Stimulated activated CD8-positive, alpha-beta memory T cell treated with anti-CD3 and anti-CD28 coated beads, Interleukin-15, amount 100 ng/mL, for 1 hour (primary cell): Measurements from ENCODE around the gene FYN.
"Not testable (repeated sequence)": the region's sequence is repeated elsewhere in the genome, so short reads cannot be mapped to it uniquely, and the experiment has no call there.

Experiments
- DNase-seq: peaks from one replicate; pipeline ENCODE4 v3.0.0-alpha.2; 2020; ENCODE audit warnings: low read depth

The FYN gene

GRCh38 chr6:111873178-111874024 is at the start of gene FYN:
Gene FYN, minus strand, starts transcription at chr6:111873452. Its CDS starts 153,401 bp downstream, at chr6:111720051.
- peak; percentile 97 for DNase-seq

- no peak for DNase-seq
These were observed 49.4 kb upstream of the FYN start for GRCh38 chr6:111922454-111923297.

GRCh38 chr6:111921103-111921502 is 47.9 kb upstream of the FYN start:
- no peak for DNase-seq

- no peak for DNase-seq
These were observed 47.3 kb upstream of the FYN start for GRCh38 chr6:111920578-111920977.

DNA sequence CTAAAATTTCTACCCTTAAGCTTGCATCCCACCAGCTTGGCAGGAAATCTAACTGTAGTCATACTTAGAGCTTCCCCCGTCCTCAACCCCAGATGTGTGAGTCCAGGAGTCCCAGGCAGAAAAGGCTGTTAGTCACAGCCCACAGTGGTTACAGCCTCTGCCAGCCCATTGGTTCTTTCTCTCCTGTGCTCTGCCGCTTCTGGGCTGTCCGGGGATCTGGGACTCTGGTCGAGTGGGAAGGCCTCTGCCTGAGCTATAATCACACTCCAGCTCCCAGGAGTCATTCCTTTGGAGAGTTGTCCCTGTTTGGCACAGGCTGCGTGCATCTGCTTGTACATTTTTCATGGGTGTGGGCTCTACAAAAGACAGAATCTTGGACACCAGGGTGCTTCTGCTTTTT is 45.6 kb upstream of the FYN start:
- DNase-seq: no peak

DNA sequence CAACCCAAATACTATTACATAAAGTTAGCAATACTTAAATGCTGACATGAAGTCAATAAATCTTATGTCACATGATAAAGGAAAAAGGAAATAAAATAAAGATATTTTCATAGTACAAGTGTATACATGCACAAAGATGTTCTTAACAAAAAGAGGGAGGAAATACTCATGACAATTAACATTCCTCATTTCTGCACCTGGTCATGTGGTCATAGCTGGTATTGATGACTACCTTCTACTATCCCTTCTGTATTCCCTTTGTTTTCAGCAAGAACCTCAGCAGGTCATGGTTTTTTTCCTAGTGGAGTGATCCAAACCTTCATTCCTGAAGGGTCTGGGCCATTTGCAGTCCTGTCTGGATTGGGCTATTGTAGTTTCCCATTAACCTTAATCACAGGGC is 43.5 kb upstream of the FYN start:
- DNase-seq: no peak

GRCh38 chr6:111914617-111915016 is 41.4 kb upstream of the FYN start:
- no peak for DNase-seq

DNA sequence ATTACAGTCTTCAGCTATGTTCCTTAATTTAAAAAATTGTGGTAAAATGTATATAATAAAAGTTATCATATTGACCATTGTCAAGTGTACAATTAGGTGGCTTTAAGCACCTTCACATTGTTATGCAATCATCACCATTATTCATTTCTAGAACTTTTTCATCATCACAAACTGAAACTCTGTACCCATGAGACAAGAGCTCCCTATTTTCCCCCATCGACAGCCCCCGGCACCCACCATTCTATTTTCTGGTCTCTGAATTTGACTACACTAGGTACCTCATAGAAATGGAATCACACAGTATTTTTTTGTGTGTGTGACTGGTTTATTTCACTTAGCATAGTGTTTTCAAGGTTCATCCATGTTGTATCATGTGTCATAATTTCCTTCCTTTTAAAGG is 39.7 kb upstream of the FYN start:
- no peak for DNase-seq

GRCh38 chr6:111911428-111911827 is 38.2 kb upstream of the FYN start:
- no peak for DNase-seq

GRCh38 chr6:111909238-111909637 is 36.0 kb upstream of the FYN start:
- no peak for DNase-seq

DNA sequence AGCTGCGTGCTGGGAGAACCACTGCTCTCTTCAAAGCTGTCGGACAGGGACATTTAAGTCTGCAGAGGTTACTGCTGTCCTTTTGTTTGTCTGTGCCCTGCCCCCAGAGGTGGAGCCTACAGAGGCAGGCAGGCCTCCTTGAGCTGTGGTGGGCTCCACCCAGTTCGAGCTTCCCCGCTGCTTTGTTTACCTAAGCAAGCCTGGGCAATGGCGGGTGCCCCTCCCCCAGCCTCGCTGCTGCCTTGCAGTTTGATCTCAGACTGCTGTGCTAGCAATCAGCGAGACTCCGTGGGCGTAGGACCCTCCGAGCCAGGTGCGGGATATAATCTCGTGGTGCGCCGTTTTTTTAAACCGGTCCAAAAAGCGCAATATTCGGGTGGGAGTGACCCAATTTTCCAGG is 35.1 kb upstream of the FYN start:
- DNase-seq: not testable (repeated sequence)

GRCh38 chr6:111900735-111901134 is 27.5 kb upstream of the FYN start:
- no peak for DNase-seq

- DNase-seq: no peak
These were observed 26.3 kb upstream of the FYN start for GRCh38 chr6:111899531-111899930.

- DNase-seq: no peak
These were observed 25.2 kb upstream of the FYN start for GRCh38 chr6:111898452-111898851.

DNA sequence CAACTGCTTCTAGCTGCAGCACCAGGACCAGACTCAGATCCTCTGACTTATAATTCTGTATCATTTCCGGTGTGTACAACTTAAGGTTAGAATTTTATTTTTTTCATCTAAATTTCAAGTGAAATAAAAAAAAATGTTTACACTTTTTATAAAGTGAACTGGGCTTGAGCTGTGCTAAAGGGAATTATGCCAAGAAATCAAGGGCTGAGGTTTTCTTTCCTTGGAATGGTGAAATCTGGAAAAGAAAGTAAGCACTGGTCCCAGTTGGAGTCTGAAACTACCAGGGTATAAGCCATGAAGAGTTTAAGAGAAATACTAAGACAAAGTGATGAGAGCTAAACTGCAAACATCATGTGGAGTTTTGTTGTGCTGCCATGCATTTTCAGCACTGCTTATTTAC is 21.7 kb upstream of the FYN start:
- no peak for DNase-seq

DNA sequence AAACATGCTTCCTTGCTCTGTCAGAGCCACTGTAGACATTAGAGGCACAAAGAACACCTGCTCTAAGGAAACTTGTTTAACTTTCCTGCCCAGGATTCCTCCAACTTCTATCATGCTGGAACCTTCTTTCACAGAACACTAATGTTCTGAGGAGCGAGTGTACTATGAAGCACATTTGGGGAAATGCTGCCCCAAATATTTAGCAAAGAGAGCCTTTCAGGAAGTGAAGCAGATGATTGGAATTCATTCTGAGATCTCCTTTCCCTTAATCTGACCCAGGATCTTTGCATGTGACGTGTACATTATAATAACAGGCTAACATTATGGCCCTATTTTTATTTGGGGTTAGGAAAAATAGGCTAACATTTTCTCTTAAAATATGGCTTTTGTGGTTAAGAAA is 21.0 kb upstream of the FYN start:
- no peak for DNase-seq

GRCh38 chr6:111892431-111892830 is 19.2 kb upstream of the FYN start:
- DNase-seq: no peak

- no peak for DNase-seq
These were observed 17.7 kb upstream of the FYN start for GRCh38 chr6:111890988-111891387.

- DNase-seq: no peak
These were observed 15.9 kb upstream of the FYN start for GRCh38 chr6:111888928-111889695.

DNA sequence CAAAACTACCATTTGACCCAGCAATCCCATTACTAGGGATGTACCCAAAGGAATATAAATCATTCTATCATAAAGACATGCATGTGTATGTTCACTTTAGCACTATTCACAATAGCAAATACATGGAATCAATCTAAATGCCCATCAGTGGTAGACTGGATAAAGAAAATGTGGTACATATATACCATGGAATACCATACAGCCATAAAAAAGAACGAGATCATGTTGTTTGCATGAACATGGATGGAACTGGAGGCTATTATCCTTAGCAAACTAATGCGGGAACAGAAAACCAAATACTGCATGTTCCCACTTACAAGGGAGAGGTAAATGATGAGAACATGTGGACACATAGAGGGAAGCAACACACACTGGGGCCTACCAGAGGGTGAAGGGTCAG is 13.5 kb upstream of the FYN start:
- not testable (repeated sequence) for DNase-seq

- DNase-seq: no peak
These were observed 12.2 kb upstream of the FYN start for GRCh38 chr6:111885373-111886027.

GRCh38 chr6:111884068-111884467 is 10.8 kb upstream of the FYN start:
- DNase-seq: no peak
